Measurements from ENCODE around the gene ABL1. TPM values are rescaled to one million over a fixed set of nuclear protein-coding genes. Genes with fewer than 3 reads are reported as not detected.

Gene ABL1
- polyA plus RNA-seq, 1 donor from 2014 or later: 18.5 TPM

DNA sequence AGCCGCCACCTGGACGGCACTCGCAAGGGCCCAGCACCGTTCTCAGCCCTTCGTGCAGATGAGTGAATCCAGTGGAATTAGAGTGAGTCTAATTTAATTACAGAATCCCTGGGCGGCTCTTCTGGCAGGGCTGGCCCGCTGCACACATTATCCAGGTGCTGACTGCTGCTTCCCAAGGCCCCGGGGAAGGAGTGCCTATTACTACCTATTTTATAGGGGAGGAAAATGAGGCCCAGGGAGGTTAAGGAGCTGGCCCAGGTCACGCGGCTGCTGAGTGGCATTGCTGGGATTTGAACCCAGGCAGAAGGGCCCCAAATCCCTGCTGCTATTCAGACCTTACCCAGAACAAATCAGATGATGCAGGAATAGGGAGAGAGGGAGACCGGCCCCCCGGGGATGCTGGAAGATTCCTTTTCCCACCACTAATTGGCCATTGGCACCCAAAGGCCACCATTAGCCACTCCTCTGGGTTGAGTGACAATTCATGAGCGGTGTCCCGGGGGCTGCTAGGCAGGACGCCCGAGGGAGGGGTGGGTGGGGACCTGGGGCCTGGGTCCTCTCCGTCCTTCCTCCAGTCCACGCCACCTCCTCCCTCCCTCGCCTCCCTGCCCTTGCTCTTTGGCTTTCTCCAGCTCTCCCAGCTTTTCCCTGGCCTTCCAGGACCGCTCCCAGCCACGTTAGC, 71.8 kb downstream of the ABL1 start:
- no peaks in the 10 kb centered on the region for H3K27me3 ChIP-seq (ENCODE audit: insufficient read depth, low read depth, low read length)
- H3K9ac ChIP-seq (ENCODE audit: low read length): no peak overlapping the region
- no peak overlapping the region for H2AFZ ChIP-seq (ENCODE audit: low read depth, low read length)
- H4K20me1 ChIP-seq (ENCODE audit: insufficient read depth): no peaks in the 10 kb centered on the region
- H3K9me2 ChIP-seq (ENCODE audit: insufficient read depth, low read length): no peaks in the 10 kb centered on the region
- no peak overlapping the region for H3K27ac ChIP-seq (ENCODE audit: low read length)
- TF ChIP-seq POLR2AphosphoS5 (IDR thresholded peaks at IDR 0.05) (no peak), EP300 (conservative IDR thresholded peaks at IDR 0.05; ENCODE audit: poor library complexity, severe bottlenecking) (no peak), MXI1 (conservative IDR thresholded peaks at IDR 0.05; ENCODE audit: poor library complexity, severe bottlenecking) (no peak), EZH2 (IDR thresholded peaks at IDR 0.05; ENCODE audit: borderline replicate concordance, insufficient read depth, low read length, poor library complexity, severe bottlenecking) (no peak), REST (IDR thresholded peaks at IDR 0.05; ENCODE audit: borderline replicate concordance) (no peak), SMC3 (conservative IDR thresholded peaks at IDR 0.05; ENCODE audit: poor library complexity) (no peak), TAF1 (IDR thresholded peaks at IDR 0.05; ENCODE audit: low read depth) (no peak), RAD21 (conservative IDR thresholded peaks at IDR 0.05) (no peak), CTCF (IDR thresholded peaks at IDR 0.05; ENCODE audit: poor library complexity, severe bottlenecking) (no peak)
- no peaks in the 10 kb centered on the region for H3K36me3 ChIP-seq (ENCODE audit: insufficient read depth, low read length)
- H3K4me3 ChIP-seq (ENCODE audit: low read length): no peak overlapping the region
- no peaks in the 10 kb centered on the region for H3F3A ChIP-seq (ENCODE audit: insufficient read depth, low read length, poor library complexity, severe bottlenecking)
- H3K79me2 ChIP-seq (replicated peaks; ENCODE audit: insufficient read depth, low read length): no peaks in the 10 kb centered on the region
- H3K4me2 ChIP-seq (ENCODE audit: low read length): no peak overlapping the region
- no peaks in the 10 kb centered on the region for H3K9me3 ChIP-seq (ENCODE audit: low read length)

DNA sequence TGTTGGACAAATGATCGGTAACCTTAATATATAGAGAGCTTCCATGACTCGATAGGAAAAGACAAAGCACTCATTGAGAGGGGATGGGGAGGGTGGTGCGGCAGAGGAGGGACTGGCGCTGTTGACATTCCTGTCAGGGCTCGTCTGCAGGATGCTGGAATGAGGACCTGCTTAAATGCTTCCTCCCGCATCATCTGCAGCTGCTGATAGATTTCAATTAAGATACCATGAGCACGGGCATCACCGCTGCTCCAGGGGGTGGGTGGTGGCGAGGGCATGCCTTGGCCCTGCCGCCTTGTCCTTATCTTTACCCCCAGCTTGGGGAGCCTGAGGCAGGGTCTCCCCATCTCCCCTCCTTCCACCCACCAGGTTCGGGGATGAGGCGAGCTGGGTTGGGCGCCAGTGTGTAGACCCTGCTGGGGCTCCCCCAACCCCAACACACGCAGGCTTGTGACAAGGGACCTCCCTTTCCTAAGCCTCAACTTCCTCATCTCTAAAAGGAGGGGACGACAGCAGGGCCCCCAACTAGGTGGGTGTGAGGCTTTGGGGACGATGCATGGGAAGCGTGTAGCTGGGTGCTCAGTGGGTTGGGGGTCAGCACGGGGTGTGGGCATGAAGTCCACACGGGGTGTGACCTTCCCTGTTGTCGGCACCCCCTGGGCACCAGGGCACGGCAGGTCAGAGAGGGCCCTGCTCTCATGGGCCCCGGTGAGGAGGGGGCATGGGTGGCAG, 73.3 kb downstream of the ABL1 start:
- H2AFZ ChIP-seq (ENCODE audit: low read depth, low read length): no peak overlapping the region
- H3K36me3 ChIP-seq (ENCODE audit: insufficient read depth, low read length): no peaks in the 10 kb centered on the region
- H3K27me3 ChIP-seq (ENCODE audit: insufficient read depth, low read depth, low read length): no peaks in the 10 kb centered on the region
- no peak overlapping the region for H3K9ac ChIP-seq (ENCODE audit: low read length)
- no peak overlapping the region for H3K4me3 ChIP-seq (ENCODE audit: low read length)
- TF ChIP-seq POLR2AphosphoS5 (IDR thresholded peaks at IDR 0.05) (no peak), EZH2 (IDR thresholded peaks at IDR 0.05; ENCODE audit: borderline replicate concordance, insufficient read depth, low read length, poor library complexity, severe bottlenecking) (no peak), MXI1 (conservative IDR thresholded peaks at IDR 0.05; ENCODE audit: poor library complexity, severe bottlenecking) (no peak), TAF1 (IDR thresholded peaks at IDR 0.05; ENCODE audit: low read depth) (no peak), REST (IDR thresholded peaks at IDR 0.05; ENCODE audit: borderline replicate concordance) (no peak), EP300 (conservative IDR thresholded peaks at IDR 0.05; ENCODE audit: poor library complexity, severe bottlenecking) (no peak), SMC3 (conservative IDR thresholded peaks at IDR 0.05; ENCODE audit: poor library complexity) (no peak), CTCF (IDR thresholded peaks at IDR 0.05; ENCODE audit: poor library complexity, severe bottlenecking) (no peak), RAD21 (conservative IDR thresholded peaks at IDR 0.05) (no peak)
- H4K20me1 ChIP-seq (ENCODE audit: insufficient read depth): no peaks in the 10 kb centered on the region
- no peak overlapping the region for H3K27ac ChIP-seq (ENCODE audit: low read length)
- H3K9me2 ChIP-seq (ENCODE audit: insufficient read depth, low read length): no peaks in the 10 kb centered on the region
- H3K79me2 ChIP-seq (replicated peaks; ENCODE audit: insufficient read depth, low read length): no peaks in the 10 kb centered on the region
- no peaks in the 10 kb centered on the region for H3F3A ChIP-seq (ENCODE audit: insufficient read depth, low read length, poor library complexity, severe bottlenecking)
- H3K9me3 ChIP-seq (ENCODE audit: low read length): no peaks in the 10 kb centered on the region
- no peak overlapping the region for H3K4me2 ChIP-seq (ENCODE audit: low read length)

All from neural cell (in vitro differentiated cells).